HepG2 (cell line): ENCODE results near the gene LPXN. TPM values are rescaled to one million over a fixed set of nuclear protein-coding genes. Genes with fewer than 3 reads are reported as not detected.

ENCODE experiments used
- ATAC-seq: fragments of 200-7000 bp; cut with Tn5 transposase; 3 replicates; pipeline ENCODE4 v1.9.1; 2020; ENCODE audit warnings: mild to moderate bottlenecking, moderate library complexity
- BruUV-seq: library from RNA; stranded (reverse); fragments of 400-500 nt; replicated peaks from 2 replicates; lab custom pipeline; 2021; lab: Mats Ljungman, UMichigan
- CTCF ChIA-PET: fragments of 300-600 bp; formaldehyde crosslinking; extraction: SDS; loops from one replicate; lab custom pipeline; 2021; ENCODE audit warnings: low total read pairs, inconsistent platforms, low intra/inter-chr PET ratio; lab: Yijun Ruan, JAX
- POLR2A ChIA-PET: fragments of 350-600 bp; sonication (Branson Sonifier 250); formaldehyde crosslinking; loops from one replicate; lab custom pipeline; 2020; ENCODE audit warnings: antibody characterized with exemption, inconsistent platforms; lab: Yijun Ruan, JAX
- DNase-seq: peaks from one replicate; pipeline ENCODE4 v3.0.0-alpha.2; 2015; ENCODE audit warnings: low spot score
- FAIRE-seq: peaks from 3 replicates; lab custom pipeline; 2011; peaks lifted over from hg19 to GRCh38; lab: Jason Lieb, UNC
- H2AFZ ChIP-seq: one replicate; pipeline ENCODE4 v1.6.1; 2011; ENCODE audit warnings: low read length, inconsistent platforms
- H3K27ac ChIP-seq: fragments of 300-600 bp; 3 replicates; pipeline ENCODE4 v1.8.0; 2011; ENCODE audit warnings: mixed run types, mild to moderate bottlenecking, mixed read lengths, low read length, inconsistent platforms; ENCODE audit not compliant: insufficient read depth; ENCODE audit errors: extremely low read length
- H3K27me3 ChIP-seq, 2 experiments: fragments of 200-600 bp in 1 of 2; 2 replicates in 1 of 2; 3 replicates in 1 of 2; pipeline versions ENCODE4 v1.6.0 to v1.8.0; 2011; ENCODE audit warnings: low read length in 2 of 2, mild to moderate bottlenecking in 2 of 2, moderate library complexity in 2 of 2, inconsistent platforms in 1 of 2; ENCODE audit not compliant: insufficient read depth in 2 of 2, control insufficient read depth in 1 of 2
- H3K36me3 ChIP-seq, 2 experiments: fragments of 200-600 bp in 1 of 2; replicated peaks in 1 of 2; 2 replicates in 1 of 2; 3 replicates in 1 of 2; pipeline versions ENCODE4 v1.5.1 to v1.8.0; 2011; ENCODE audit warnings: low read length in 2 of 2, inconsistent platforms in 1 of 2; ENCODE audit not compliant: insufficient read depth in 2 of 2, control insufficient read depth in 1 of 2
- H3K4me1 ChIP-seq: 2 replicates; pipeline ENCODE4 v1.5.1; 2012; ENCODE audit warnings: low read length, inconsistent platforms; ENCODE audit not compliant: insufficient read depth
- H3K4me2 ChIP-seq: 2 replicates; pipeline ENCODE4 v1.6.0; 2011; ENCODE audit warnings: low read depth, low read length, inconsistent platforms
- H3K4me3 ChIP-seq, 3 experiments: fragments of 200-600 bp in 1 of 3; sonication (generic), shearing (Covaris generic) in 1 of 3; replicated peaks in 1 of 3; 2 replicates each; pipeline ENCODE4 v1.5.1; 2011 to 2016; ENCODE audit warnings: low read length in 3 of 3, inconsistent platforms in 2 of 3, low read depth in 2 of 3, mild to moderate bottlenecking in 2 of 3, control low read depth in 1 of 3, mixed read lengths in 1 of 3; ENCODE audit not compliant: insufficient read depth in 1 of 3
- H3K79me2 ChIP-seq: one replicate; pipeline ENCODE4 v1.6.1; 2011; ENCODE audit warnings: low read length, inconsistent platforms; ENCODE audit not compliant: insufficient read depth
- H3K9ac ChIP-seq: 2 replicates; pipeline ENCODE4 v1.6.0; 2011; ENCODE audit warnings: mild to moderate bottlenecking, low read depth, low read length, inconsistent platforms; ENCODE audit not compliant: insufficient read depth
- H3K9me3 ChIP-seq: 2 replicates; pipeline ENCODE4 v1.5.1; 2012; ENCODE audit warnings: mild to moderate bottlenecking, low read length
- H4K20me1 ChIP-seq: 2 replicates; pipeline ENCODE4 v1.6.0; 2011; ENCODE audit warnings: inconsistent platforms, mild to moderate bottlenecking, low read length, moderate library complexity; ENCODE audit not compliant: insufficient read depth
- KAT8 ChIP-seq: IDR thresholded peaks from 2 replicates; pipeline ENCODE4 v1.6.1; 2016; ENCODE audit warnings: missing genetic modification reagents, missing compliant biosample characterization
- KLF9 ChIP-seq: IDR thresholded peaks from 2 replicates; pipeline ENCODE4 v1.6.1; 2016; ENCODE audit warnings: low read depth
- MEIS2 ChIP-seq: sonication (generic); formaldehyde crosslinking; IDR thresholded peaks from 2 replicates; pipeline ENCODE4 v1.9.0; 2021; ENCODE audit warnings: mild to moderate bottlenecking, missing genetic modification reagents
- MTA3 ChIP-seq: sonication (generic); formaldehyde crosslinking; IDR thresholded peaks from 2 replicates; pipeline ENCODE4 v1.4.0; 2020; ENCODE audit warnings: missing genetic modification reagents
- NR0B2 ChIP-seq: sonication (generic); formaldehyde crosslinking; IDR thresholded peaks from 2 replicates; pipeline ENCODE4 v1.4.0; 2020; ENCODE audit warnings: mild to moderate bottlenecking, missing genetic modification reagents
- POLR2G ChIP-seq: fragments of 200-400 bp; formaldehyde crosslinking; IDR thresholded peaks from 2 replicates; pipeline ENCODE4 v1.6.1; 2018; ENCODE audit warnings: mild to moderate bottlenecking, low read depth, low read length, moderate library complexity
- SMYD3 ChIP-seq: sonication (generic); formaldehyde crosslinking; IDR thresholded peaks from 2 replicates; pipeline ENCODE4 v1.8.1; 2023; ENCODE audit warnings: mild to moderate bottlenecking, missing genetic modification reagents
- ZBTB43 ChIP-seq: sonication (generic); formaldehyde crosslinking; conservative IDR thresholded peaks from 2 replicates; pipeline ENCODE4 v1.4.0; 2020; ENCODE audit warnings: missing genetic modification reagents
- ZHX2 ChIP-seq, 2 experiments: sonication (generic) in 1 of 2; formaldehyde crosslinking in 1 of 2; IDR thresholded peaks; 2 replicates each; pipeline versions ENCODE4 v1.6.1 to v1.9.0; 2014 to 2022; ENCODE audit warnings: antibody characterized with exemption in 1 of 2, borderline replicate concordance in 1 of 2, inconsistent platforms in 1 of 2, low read depth in 1 of 2, missing genetic modification reagents in 1 of 2
- ZNF292 ChIP-seq: sonication (generic); formaldehyde crosslinking; IDR thresholded peaks from 2 replicates; pipeline ENCODE4 v1.8.1; 2022; ENCODE audit warnings: mild to moderate bottlenecking, low read depth, missing genetic modification reagents, borderline replicate concordance
- ZNF317 ChIP-seq: sonication (generic); formaldehyde crosslinking; IDR thresholded peaks from 2 replicates; pipeline ENCODE4 v1.5.0; 2020; ENCODE audit warnings: mild to moderate bottlenecking, missing genetic modification reagents
- ZNF329 ChIP-seq: sonication (generic); formaldehyde crosslinking; IDR thresholded peaks from 2 replicates; pipeline ENCODE4 v1.9.0; 2021; ENCODE audit warnings: low read depth, mild to moderate bottlenecking, missing genetic modification reagents
- ZNF451 ChIP-seq: sonication (generic); formaldehyde crosslinking; IDR thresholded peaks from 2 replicates; pipeline ENCODE4 v1.5.0; 2020; ENCODE audit warnings: mild to moderate bottlenecking, missing genetic modification reagents
- ZNF501 ChIP-seq: sonication (generic); formaldehyde crosslinking; IDR thresholded peaks from 2 replicates; pipeline ENCODE4 v1.5.1; 2020; ENCODE audit warnings: mild to moderate bottlenecking, moderate library complexity, missing genetic modification reagents
- ZNF543 ChIP-seq: sonication (generic); formaldehyde crosslinking; IDR thresholded peaks from 2 replicates; pipeline ENCODE4 v1.4.0; 2020; ENCODE audit warnings: mild to moderate bottlenecking, missing genetic modification reagents
- ZNF569 ChIP-seq: sonication (generic); formaldehyde crosslinking; IDR thresholded peaks from 2 replicates; pipeline ENCODE4 v1.5.0; 2020; ENCODE audit warnings: mild to moderate bottlenecking, missing genetic modification reagents, moderate library complexity, borderline replicate concordance
- ZNF629 ChIP-seq: sonication (generic); formaldehyde crosslinking; conservative IDR thresholded peaks from 2 replicates; pipeline ENCODE4 v1.5.0; 2020; ENCODE audit warnings: missing genetic modification reagents
- ZNF788 ChIP-seq: sonication (generic); formaldehyde crosslinking; IDR thresholded peaks from 2 replicates; pipeline ENCODE4 v1.5.0; 2020; ENCODE audit warnings: mild to moderate bottlenecking, missing genetic modification reagents, borderline replicate concordance
- ZSCAN30 ChIP-seq: sonication (generic); formaldehyde crosslinking; IDR thresholded peaks from 2 replicates; pipeline ENCODE4 v1.5.0; 2020; ENCODE audit warnings: mild to moderate bottlenecking, missing genetic modification reagents
- whole genome bisulfite sequencing: methylation state at CpG from one replicate; pipeline ENCODE4 v1.1.6; 2017; ENCODE audit warnings: low lambda C conversion rate; 5-methylcytosine and 5-hydroxymethylcytosine counted together
- in situ Hi-C: cut with HindIII; loops from 2 replicates; pipeline ENCODE4 v1.10.0; 2017; ENCODE audit warnings: low pct_unique_long_range_greater_than_20kb; ENCODE audit not compliant: extremely low pct_ligation_motif_present
- intact Hi-C: fragments of 100-400 bp; cut with micrococcal nuclease; formaldehyde crosslinking; loops from one replicate; pipeline ENCODE4 v1.10.0; 2022; ENCODE audit not compliant: unreplicated experiment
- polyA plus RNA-seq, 8 experiments: library from polyadenylated mRNA; depleted of rRNA in 3 of 8; stranded (reverse) in 7 of 8; unstranded in 1 of 8; fragments of >200 nt; fragmentation: Illumina TruSeq in 4 of 8; extraction: Trizol in 4 of 8; gene quantifications; 2 replicates each; pipeline versions ENCODE4 v1.2.1 to v1.2.3, GENCODE V29; 2011 to 2016; ENCODE audit warnings: low read depth in 4 of 8, missing spikeins in 1 of 8, mixed read lengths in 1 of 8; ENCODE audit not compliant: insufficient read depth in 1 of 8
- total RNA-seq, 5 experiments: library from RNA; depleted of rRNA; stranded (reverse); fragments of >200 nt; fragmentation: Illumina TruSeq; extraction: Trizol; gene quantifications; 2 replicates each; pipeline ENCODE4 v1.2.3, GENCODE V29; 2016; ENCODE audit warnings: low read depth in 1 of 5

Gene LPXN
- total and polyA plus RNA-seq, 2 of the 13 experiments (the other 11 are each of a cell fraction or from before 2014, with no cell fraction given) = 1.7 to 3.5 TPM

- no peak overlapping the region for H3K4me3 ChIP-seq
- no peaks in the 10 kb centered on the region for H4K20me1 ChIP-seq
- TF ChIP-seq SMYD3 (CRISPR knock-in tag) (no peak), ZBTB43 (no peak), ZNF629 (CRISPR knock-in tag) (no peak), MTA3 (CRISPR knock-in tag) (no peak), ZNF501 (CRISPR knock-in tag) (no peak), ZNF329 (CRISPR knock-in tag) (no peak), ZNF292 (CRISPR knock-in tag) (no peak), ZNF569 (CRISPR knock-in tag) (no peak), ZNF451 (CRISPR knock-in tag) (no peak), KLF9 (no peak), ZSCAN30 (CRISPR knock-in tag) (no peak), POLR2G (no peak), ZNF543 (no peak), ZNF317 (CRISPR knock-in tag) (no peak), NR0B2 (CRISPR knock-in tag) (no peak), ZNF788 (no peak), MEIS2 (CRISPR knock-in tag) (no peak), KAT8 (no peak), ZHX2 (IDR thresholded peaks at IDR 0.05; ENCODE audit: low read depth) (no peak), ZHX2 (CRISPR knock-in tag; IDR thresholded peaks at IDR 0.05; ENCODE audit: borderline replicate concordance) (no peak)
- TF ChIP-seq, all 625 proteins: peak for 0
- ATAC-seq (no peak), FAIRE-seq (no peak), DNase-seq (no peak)
- BruUV-seq = no TSS peak
- H3K27me3 ChIP-seq = no peaks in the 10 kb centered on the region
- intact Hi-C loops (no loop called here), in situ Hi-C loops (loop anchor here (25.0 kb wide), 1 partner anchor 329 kb away; no protein-coding TSS in a partner anchor)
- H3K4me1 ChIP-seq = no peaks in the 10 kb centered on the region
- WGBS = 41% methylated on average over 2 of the region's 2 CpGs
- H3K9me3 ChIP-seq = no peaks in the 10 kb centered on the region
- H3K4me2 ChIP-seq = no peak overlapping the region
- no peaks in the 10 kb centered on the region for H3K79me2 ChIP-seq
- ChIA-PET POLR2A (no interaction called here), CTCF (no interaction called here)
- H2AFZ ChIP-seq = no peak overlapping the region
- H3K27ac ChIP-seq = no peak overlapping the region
- H3K36me3 ChIP-seq = no peaks in the 10 kb centered on the region
- H3K9ac ChIP-seq = no peak overlapping the region
Observed at GRCh38 chr11:58490827-58491226, 84.8 kb downstream of the LPXN start.
